Ascending aorta (tissue), 2 donors: ENCODE data around the gene TRIM9. TPM values are rescaled to one million over a fixed set of nuclear protein-coding genes. Genes with fewer than 3 reads are reported as not detected.

ENCODE experiments used
- DNase-seq, 2 donors: peaks; one replicate each; pipeline ENCODE4 v3.0.0-alpha.2; 2019; ENCODE audit warnings: low spot score in 2 of 2
- H3K27ac ChIP-seq, 2 donors: fragments of 200-600 bp; sonication (generic); one replicate each; pipeline ENCODE4 v1.5.1; 2016 to 2017; ENCODE audit warnings: mild to moderate bottlenecking in 1 of 2
- H3K27me3 ChIP-seq: fragments of 200-600 bp; sonication (generic); one replicate; pipeline ENCODE4 v1.5.1; 2017
- H3K36me3 ChIP-seq, 2 donors: fragments of 200-600 bp; sonication (generic); one replicate each; pipeline ENCODE4 v1.5.1; 2016
- H3K4me1 ChIP-seq, 2 donors: fragments of 200-600 bp; sonication (generic); one replicate each; pipeline ENCODE4 v1.5.1; 2016 to 2017; ENCODE audit warnings: mild to moderate bottlenecking in 1 of 2
- H3K4me3 ChIP-seq, 2 donors: fragments of 200-600 bp; sonication (generic); one replicate each; pipeline ENCODE4 v1.5.1; 2016 to 2017; ENCODE audit warnings: mild to moderate bottlenecking in 1 of 2
- H3K9me3 ChIP-seq, 2 donors: fragments of 200-600 bp; sonication (generic); one replicate each; pipeline ENCODE4 v1.5.1; 2016
- CTCF ChIP-seq, 3 experiments: fragments of 200-600 bp in 2 of 3; fragments of 450-650 bp in 1 of 3; sonication (generic) in 2 of 3; IDR thresholded peaks; one replicate each; pipeline ENCODE4 v1.5.1; 2016 to 2019; ENCODE audit warnings: antibody characterized with exemption in 3 of 3, mild to moderate bottlenecking in 1 of 3, moderate library complexity in 1 of 3
- intact Hi-C: fragments of 100-400 bp; cut with DNase I; formaldehyde crosslinking; loops from one replicate; pipeline ENCODE4 v1.15.1; 2023
- total RNA-seq: library from RNA; depleted of rRNA; stranded (reverse); fragments of >200 nt; gene quantifications from one replicate; pipeline ENCODE4 v1.1.0, GENCODE V29; 2016

Gene TRIM9
- total RNA-seq, 1 donor from 2014 or later: 4.2 TPM

GRCh38 chr14:51073731-51074130 is 21.2 kb downstream of the TRIM9 start:
- Histone ChIP-seq H3K4me3 (no peak overlapping the region), H3K27ac (no peak overlapping the region), H3K4me1 (no peaks in the 10 kb centered on the region), H3K36me3 (no peaks in the 10 kb centered on the region), H3K9me3 (no peaks in the 10 kb centered on the region), H3K27me3 (no peaks in the 10 kb centered on the region)
- DNase-seq: no peak
- TF ChIP-seq CTCF (IDR thresholded peaks at IDR 0.05): no peak
- intact Hi-C loops: no loop called here

- intact Hi-C loops: no loop called here
- DNase-seq: no peak
- no peak overlapping the region for H3K27ac ChIP-seq
- H3K4me3 ChIP-seq: no peak overlapping the region
- H3K27me3 ChIP-seq: no peaks in the 10 kb centered on the region
- H3K36me3 ChIP-seq: no peaks in the 10 kb centered on the region
- no peak for TF ChIP-seq CTCF (IDR thresholded peaks at IDR 0.05)
- no peaks in the 10 kb centered on the region for H3K4me1 ChIP-seq
- no peaks in the 10 kb centered on the region for H3K9me3 ChIP-seq
Observed at GRCh38 chr14:51072976-51073375, 21.9 kb downstream of the TRIM9 start.

- TF ChIP-seq CTCF (IDR thresholded peaks at IDR 0.05): no peak
- intact Hi-C loops: no loop called here
Observed at GRCh38 chr14:51071857-51072256, 23.0 kb downstream of the TRIM9 start.

GRCh38 chr14:51070726-51071125 is 24.2 kb downstream of the TRIM9 start:
- Histone ChIP-seq H3K27me3 (no peaks in the 10 kb centered on the region), H3K9me3 (no peaks in the 10 kb centered on the region), H3K4me3 (no peak overlapping the region), H3K36me3 (no peaks in the 10 kb centered on the region), H3K27ac (no peak overlapping the region), H3K4me1 (no peaks in the 10 kb centered on the region)
- no peak for TF ChIP-seq CTCF (IDR thresholded peaks at IDR 0.05)
- DNase-seq: no peak
- intact Hi-C loops: no loop called here

More at GRCh38 chr14:51071857-51072256, 23.0 kb downstream of the TRIM9 start:
- no peaks in the 10 kb centered on the region for H3K9me3 ChIP-seq
- H3K36me3 ChIP-seq: no peaks in the 10 kb centered on the region
- no peak overlapping the region for H3K27ac ChIP-seq
- H3K4me1 ChIP-seq: no peaks in the 10 kb centered on the region
- H3K27me3 ChIP-seq: no peaks in the 10 kb centered on the region
- no peak for DNase-seq
- H3K4me3 ChIP-seq: no peak overlapping the region

GRCh38 chr14:51069055-51069454 is 25.9 kb downstream of the TRIM9 start:
- no peaks in the 10 kb centered on the region for H3K4me1 ChIP-seq
- no peak overlapping the region for H3K4me3 ChIP-seq
- no peaks in the 10 kb centered on the region for H3K27me3 ChIP-seq
- no peak for TF ChIP-seq CTCF (IDR thresholded peaks at IDR 0.05)
- no peak for DNase-seq
- no peak overlapping the region for H3K27ac ChIP-seq
- intact Hi-C loops: no loop called here
- H3K36me3 ChIP-seq: no peaks in the 10 kb centered on the region
- H3K9me3 ChIP-seq: no peaks in the 10 kb centered on the region

GRCh38 chr14:51068268-51068667 is 26.6 kb downstream of the TRIM9 start:
- intact Hi-C loops: no loop called here

More at GRCh38 chr14:51068268-51068667, 26.6 kb downstream of the TRIM9 start:
- Histone ChIP-seq H3K27ac (no peak overlapping the region), H3K36me3 (no peaks in the 10 kb centered on the region), H3K4me1 (no peaks in the 10 kb centered on the region), H3K9me3 (peaks cover 0 to under 1% of the 10 kb centered on the region in 2 donors), H3K4me3 (no peak overlapping the region), H3K27me3 (no peaks in the 10 kb centered on the region)
- DNase-seq: no peak
- no peak for TF ChIP-seq CTCF (IDR thresholded peaks at IDR 0.05)
